HG02610 (cell line): ENCODE measurements around the gene LSM14A.
A peak's percentile ranks its signal among the peaks of the same experiment; 100 is the strongest.
"Not testable (repeated sequence)": the region's sequence is repeated elsewhere in the genome, so short reads cannot be mapped to it uniquely, and the experiment has no call there.

ENCODE experiments used
- ATAC-seq: cut with Tn5 transposase; IDR thresholded peaks from one replicate; pipeline ENCODE4 v1.9.1; 2021; ENCODE audit warnings: mild to moderate bottlenecking, moderate library complexity; ENCODE audit not compliant: unreplicated experiment

The LSM14A gene

GRCh38 chr19:34155686-34156085, 16.6 kb upstream of the LSM14A start:
- ATAC-seq, result no peak

- not testable (repeated sequence) for ATAC-seq
These were observed 13.3 kb upstream of the LSM14A start for GRCh38 chr19:34158966-34159365.

- ATAC-seq, result not testable (repeated sequence)
These were observed 12.8 kb upstream of the LSM14A start for GRCh38 chr19:34159541-34159940.

GRCh38 chr19:34161902-34162301, 10.4 kb upstream of the LSM14A start:
- not testable (repeated sequence) for ATAC-seq

- no peak for ATAC-seq
These were observed 7.0 kb upstream of the LSM14A start for GRCh38 chr19:34165295-34165738.

- ATAC-seq, result not testable (repeated sequence)
These were observed 2.7 kb upstream of the LSM14A start for GRCh38 chr19:34169475-34170199.

- peak; percentile 58 for ATAC-seq
These were observed 796 bp upstream of the LSM14A start for GRCh38 chr19:34171539-34171876.

- peak; percentile 27 for ATAC-seq
These were observed 423 bp downstream of the LSM14A start for GRCh38 chr19:34172661-34173192.

GRCh38 chr19:34173193-34173956, 1.1 kb downstream of the LSM14A start:
- no peak for ATAC-seq

GRCh38 chr19:34175173-34175572, 2.9 kb downstream of the LSM14A start:
- ATAC-seq, result not testable (repeated sequence)

- ATAC-seq, result no peak
These were observed 4.3 kb downstream of the LSM14A start for GRCh38 chr19:34176581-34176980.

- ATAC-seq, result no peak
These were observed 5.9 kb downstream of the LSM14A start for GRCh38 chr19:34178274-34178610.

- no peak for ATAC-seq
These were observed 6.8 kb downstream of the LSM14A start for GRCh38 chr19:34179066-34179465.

GRCh38 chr19:34180273-34180672, 8.0 kb downstream of the LSM14A start:
- ATAC-seq, result no peak

- no peak for ATAC-seq
These were observed 8.4 kb downstream of the LSM14A start for GRCh38 chr19:34180709-34181108.

- ATAC-seq, result no peak
These were observed 9.0 kb downstream of the LSM14A start for GRCh38 chr19:34181111-34181864.

GRCh38 chr19:34182125-34182524, 9.8 kb downstream of the LSM14A start:
- no peak for ATAC-seq

GRCh38 chr19:34184880-34185491, 12.7 kb downstream of the LSM14A start:
- no peak for ATAC-seq

- ATAC-seq, result no peak
These were observed 13.9 kb downstream of the LSM14A start for GRCh38 chr19:34186205-34186604.

GRCh38 chr19:34187011-34187410, 14.7 kb downstream of the LSM14A start:
- no peak for ATAC-seq

- no peak for ATAC-seq
These were observed 16.1 kb downstream of the LSM14A start for GRCh38 chr19:34188408-34188807.
